H9 (cell line): Measurements from ENCODE around the gene TSPYL1. TPM values are rescaled to one million over a fixed set of nuclear protein-coding genes. Genes with fewer than 3 reads are reported as not detected.
"Not testable (repeated sequence)": the region's sequence is repeated elsewhere in the genome, so short reads cannot be mapped to it uniquely, and the experiment has no call there.

Experiments
- DNase-seq: peaks from one replicate; pipeline ENCODE4 v3.0.0-alpha.2; 2017
- H2AFZ ChIP-seq: one replicate; pipeline ENCODE4 v1.6.1; 2013; ENCODE audit warnings: mild to moderate bottlenecking, low read length, control low read depth, moderate library complexity
- H2AK5ac ChIP-seq: 2 replicates; pipeline ENCODE4 v1.6.1; 2013; ENCODE audit warnings: low read length, control low read depth, mixed read lengths; ENCODE audit not compliant: insufficient read length
- H2BK120ac ChIP-seq: one replicate; pipeline ENCODE4 v1.6.1; 2013; ENCODE audit warnings: low read depth, mild to moderate bottlenecking, low read length, control low read depth, inconsistent platforms; ENCODE audit not compliant: poor library complexity, severe bottlenecking
- H2BK12ac ChIP-seq: 2 replicates; pipeline ENCODE4 v1.6.1; 2013; ENCODE audit warnings: low read length, control low read depth, mixed read lengths, low read depth; ENCODE audit not compliant: insufficient read length
- H2BK15ac ChIP-seq: 2 replicates; pipeline ENCODE4 v1.6.1; 2013; ENCODE audit warnings: low read depth, low read length, control low read depth
- H2BK20ac ChIP-seq: one replicate; pipeline ENCODE4 v1.6.1; 2013; ENCODE audit warnings: low read depth, mild to moderate bottlenecking, low read length, control low read depth, inconsistent platforms; ENCODE audit not compliant: poor library complexity, severe bottlenecking
- H2BK5ac ChIP-seq: 2 replicates; pipeline ENCODE4 v1.6.1; 2013; ENCODE audit warnings: low read length, control low read depth, mixed read lengths; ENCODE audit not compliant: insufficient read length
- H3K14ac ChIP-seq: 2 replicates; pipeline ENCODE4 v1.6.1; 2013; ENCODE audit warnings: low read length, control low read depth; ENCODE audit not compliant: insufficient read depth
- H3K18ac ChIP-seq: 2 replicates; pipeline ENCODE4 v1.6.1; 2013; ENCODE audit warnings: low read depth, mild to moderate bottlenecking, mixed read lengths, low read length, control low read depth; ENCODE audit not compliant: insufficient read length
- H3K23ac ChIP-seq: 2 replicates; pipeline ENCODE4 v1.6.1; 2013; ENCODE audit warnings: low read length, control low read depth, mixed read lengths, low read depth; ENCODE audit not compliant: insufficient read length
- H3K23me2 ChIP-seq: 2 replicates; pipeline ENCODE4 v1.6.1; 2013; ENCODE audit warnings: low read depth, mild to moderate bottlenecking, mixed read lengths, low read length, control low read depth; ENCODE audit not compliant: insufficient read length, poor library complexity, severe bottlenecking
- H3K27ac ChIP-seq: 2 replicates; pipeline ENCODE4 v1.5.1; 2013; ENCODE audit warnings: low read length, control low read depth, mixed read lengths, low read depth; ENCODE audit not compliant: insufficient read length
- H3K27me3 ChIP-seq: 2 replicates; pipeline ENCODE4 v1.6.1; 2013; ENCODE audit warnings: low read length, control low read depth, inconsistent platforms; ENCODE audit not compliant: insufficient read depth
- H3K4ac ChIP-seq: 2 replicates; pipeline ENCODE4 v1.6.1; 2013; ENCODE audit warnings: low read depth, mild to moderate bottlenecking, control low read depth, inconsistent platforms, low read length, moderate library complexity
- H3K4me1 ChIP-seq: 2 replicates; pipeline ENCODE4 v1.6.1; 2013; ENCODE audit warnings: low read length, control low read depth, inconsistent platforms; ENCODE audit not compliant: insufficient read depth
- H3K4me2 ChIP-seq: 2 replicates; pipeline ENCODE4 v1.6.1; 2013; ENCODE audit warnings: low read length, control low read depth, mixed read lengths; ENCODE audit not compliant: insufficient read length, insufficient read depth
- H3K56ac ChIP-seq: 2 replicates; pipeline ENCODE4 v1.6.1; 2013; ENCODE audit warnings: low read depth, mild to moderate bottlenecking, mixed read lengths, low read length, control low read depth; ENCODE audit not compliant: insufficient read length
- H3K79me1 ChIP-seq: 2 replicates; pipeline ENCODE4 v1.6.1; 2013; ENCODE audit warnings: low read depth, mild to moderate bottlenecking, moderate library complexity, low read length, control low read depth, inconsistent platforms; ENCODE audit not compliant: insufficient read depth, poor library complexity, severe bottlenecking
- H3K79me2 ChIP-seq: 2 replicates; pipeline ENCODE4 v1.6.1; 2013; ENCODE audit warnings: low read length, control low read depth, inconsistent platforms; ENCODE audit not compliant: insufficient read depth
- H3K9ac ChIP-seq: 2 replicates; pipeline ENCODE4 v1.6.1; 2013; ENCODE audit warnings: low read length, control low read depth, mixed read lengths; ENCODE audit not compliant: insufficient read length; ENCODE audit errors: extremely low read depth
- H3K9me3 ChIP-seq: one replicate; pipeline ENCODE4 v1.6.1; 2013; ENCODE audit warnings: low read depth, low read length, inconsistent platforms; ENCODE audit not compliant: control insufficient read depth
- H3T11ph ChIP-seq: one replicate; pipeline ENCODE4 v1.6.1; 2013; ENCODE audit warnings: mild to moderate bottlenecking, low read length, control low read depth, inconsistent platforms
- H4K20me1 ChIP-seq: one replicate; pipeline ENCODE4 v1.6.1; 2013; ENCODE audit not compliant: control insufficient read depth, insufficient read length, insufficient read depth
- H4K5ac ChIP-seq: 2 replicates; pipeline ENCODE4 v1.6.1; 2013; ENCODE audit warnings: low read depth, mild to moderate bottlenecking, mixed read lengths, low read length, control low read depth; ENCODE audit not compliant: insufficient read length
- H4K8ac ChIP-seq: replicated peaks from 2 replicates; pipeline ENCODE4 v1.6.1; 2013; ENCODE audit warnings: low read length, control low read depth, mixed read lengths, low read depth; ENCODE audit not compliant: insufficient read length
- H4K91ac ChIP-seq: 2 replicates; pipeline ENCODE4 v1.6.1; 2013; ENCODE audit warnings: low read depth, mild to moderate bottlenecking, moderate library complexity, mixed read lengths, low read length, control low read depth; ENCODE audit not compliant: insufficient read length
- H3K27ac Mint-ChIP-seq, 3 experiments: 2 replicates in 2 of 3; 3 replicates in 1 of 3; pipeline ENCODE4 v1.8.0; 2020 to 2021; ENCODE audit warnings: mixed read lengths in 3 of 3, mild to moderate bottlenecking in 1 of 3, moderate library complexity in 1 of 3
- H3K27me3 Mint-ChIP-seq: 2 replicates; pipeline ENCODE4 v1.8.0; 2021; ENCODE audit warnings: low read depth, mild to moderate bottlenecking, moderate library complexity, mixed read lengths
- H3K36me3 Mint-ChIP-seq, 3 experiments: 2 replicates in 2 of 3; 3 replicates in 1 of 3; pipeline ENCODE4 v1.8.0; 2020 to 2021; ENCODE audit warnings: low read depth in 3 of 3, mixed read lengths in 3 of 3; ENCODE audit not compliant: insufficient read depth in 1 of 3
- H3K4me1 Mint-ChIP-seq, 2 experiments: 2 replicates each; pipeline ENCODE4 v1.8.0; 2020; ENCODE audit warnings: mixed read lengths in 2 of 2
- H3K4me3 Mint-ChIP-seq, 2 experiments: 2 replicates in 1 of 2; 3 replicates in 1 of 2; pipeline ENCODE4 v1.8.0; 2020 to 2021; ENCODE audit warnings: mild to moderate bottlenecking in 2 of 2, mixed read lengths in 2 of 2, moderate library complexity in 1 of 2
- H3K9me3 Mint-ChIP-seq, 2 experiments: 2 replicates in 1 of 2; 3 replicates in 1 of 2; pipeline ENCODE4 v1.8.0; 2020; ENCODE audit warnings: mild to moderate bottlenecking in 2 of 2, mixed read lengths in 2 of 2, moderate library complexity in 1 of 2
- CTCF ChIP-seq: fragments of 200-600 bp; sonication (generic); conservative IDR thresholded peaks from 3 replicates; pipeline ENCODE4 v1.8.0; 2021; ENCODE audit warnings: antibody characterized with exemption, mild to moderate bottlenecking
- WGBS: extraction: QIAGEN DNeasy Blood & Tissue Kit; methylation state at CpG from one replicate; pipeline ENCODE4 v1.1.7; 2013; ENCODE audit warnings: missing lambda C conversion rate, low lambda C conversion rate, mixed read lengths; ENCODE audit not compliant: insufficient read length; ENCODE audit errors: extremely low coverage; 5-methylcytosine and 5-hydroxymethylcytosine counted together
- total RNA-seq: library from RNA; stranded (reverse); gene quantifications from 2 replicates; pipeline ENCODE4 v1.2.1, GENCODE V29; 2021

TSPYL1 gene
- total RNA-seq, 1 experiment from 2014 or later: 75.3 TPM

DNA sequence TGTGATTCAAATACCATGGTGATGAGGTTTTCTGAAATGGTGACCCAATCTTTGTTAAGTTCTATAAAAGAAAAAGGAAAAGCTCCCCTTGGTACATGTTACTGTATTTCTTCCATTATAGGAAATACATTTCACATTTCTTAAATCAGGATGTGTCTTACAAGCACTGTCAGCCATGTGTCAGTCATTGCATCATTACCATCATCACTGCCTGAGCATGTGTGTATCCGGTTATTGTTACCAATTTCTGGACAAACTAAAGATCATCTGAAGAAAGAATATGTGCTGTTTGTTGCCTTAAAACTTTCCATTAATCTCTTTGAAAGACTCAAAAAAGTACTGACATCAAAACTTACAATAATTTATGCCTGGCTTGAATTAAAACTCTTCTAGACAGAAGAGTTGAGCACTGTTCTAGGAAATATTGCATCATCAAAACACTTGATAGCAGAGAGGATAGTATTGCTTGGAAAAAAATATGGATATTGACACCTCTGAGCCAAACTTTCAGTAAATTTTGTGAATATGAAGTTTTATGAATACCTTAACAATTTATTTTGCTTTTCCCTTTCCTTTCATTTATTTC, 7.1 kb upstream of the TSPYL1 start:
- H3K18ac ChIP-seq: no peak overlapping the region
- H3K79me1 ChIP-seq: no peaks in the 10 kb centered on the region
- no peaks in the 10 kb centered on the region; the same call in 1 of the 2 replicates for H3K4me1 ChIP-seq
- no peaks in the 10 kb centered on the region for H3K23me2 ChIP-seq
- no peaks in the 10 kb centered on the region; the same call in 1 of the 2 replicates for H3K27me3 Mint-ChIP-seq
- H4K8ac ChIP-seq: no peak overlapping the region
- H4K20me1 ChIP-seq: no peaks in the 10 kb centered on the region
- H2AK5ac ChIP-seq: no peak overlapping the region
- no peak overlapping the region for H3T11ph ChIP-seq
- WGBS: no CpG with 5 or more reads among the region's 1 CpG
- H3K4me1 Mint-ChIP-seq: peaks cover 3 to 5% of the 10 kb centered on the region in 2 experiments; a peak in 2 of 4 replicates
- DNase-seq: no peak
- H4K5ac ChIP-seq: no peak overlapping the region
- no peak overlapping the region for H3K4me2 ChIP-seq
- H3K9me3 Mint-ChIP-seq: no peaks in the 10 kb centered on the region
- H3K79me2 ChIP-seq: no peaks in the 10 kb centered on the region
- H2BK12ac ChIP-seq: no peak overlapping the region
- H3K36me3 Mint-ChIP-seq: no peaks in the 10 kb centered on the region
- no peak overlapping the region for H3K56ac ChIP-seq
- no peak overlapping the region for H3K9ac ChIP-seq
- H3K9me3 ChIP-seq: no peaks in the 10 kb centered on the region
- no peak overlapping the region for H3K4me3 Mint-ChIP-seq
- no peak overlapping the region for H3K4ac ChIP-seq
- TF ChIP-seq CTCF: no peak
- H3K23ac ChIP-seq: no peak overlapping the region
- no peak overlapping the region for H2BK15ac ChIP-seq
- H3K27ac ChIP-seq: no peak overlapping the region
- no peak overlapping the region for H2BK20ac ChIP-seq
- no peak overlapping the region for H3K14ac ChIP-seq
- H2BK120ac ChIP-seq: no peak overlapping the region
- no peak overlapping the region for H4K91ac ChIP-seq
- no peak overlapping the region for H3K27ac Mint-ChIP-seq
- no peak overlapping the region for H2AFZ ChIP-seq
- H2BK5ac ChIP-seq: no peak overlapping the region
- H3K27me3 ChIP-seq: no peaks in the 10 kb centered on the region

- H3K27ac Mint-ChIP-seq, H3K36me3 Mint-ChIP-seq, H3K27ac ChIP-seq, H4K91ac ChIP-seq, H2BK120ac ChIP-seq, H3K4me2 ChIP-seq, H3K9me3 Mint-ChIP-seq, H3K23ac ChIP-seq, H3K14ac ChIP-seq, H4K5ac ChIP-seq, H3K4me3 Mint-ChIP-seq, H3K4me1 ChIP-seq, H3K56ac ChIP-seq, H3K79me2 ChIP-seq, H3K27me3 ChIP-seq, H2AK5ac ChIP-seq, H3K4ac ChIP-seq, H2AFZ ChIP-seq, H2BK15ac ChIP-seq, H3K9ac ChIP-seq, H3T11ph ChIP-seq, H3K23me2 ChIP-seq, H3K27me3 Mint-ChIP-seq, H3K79me1 ChIP-seq, H4K8ac ChIP-seq, H3K9me3 ChIP-seq, H4K20me1 ChIP-seq, DNase-seq, H2BK20ac ChIP-seq, H3K18ac ChIP-seq, H2BK12ac ChIP-seq, H2BK5ac ChIP-seq: not testable (repeated sequence)
- H3K4me1 Mint-ChIP-seq: peaks cover 11 to 13% of the 10 kb centered on the region in 2 experiments
- no CpG with 5 or more reads among the region's 4 CpGs for WGBS
These were observed 5.3 kb upstream of the TSPYL1 start for GRCh38 chr6:116284984-116285383.
